Measurements from ENCODE around the gene ZCCHC24. TPM values are rescaled to one million over a fixed set of nuclear protein-coding genes. Genes with fewer than 3 reads are reported as not detected.

The ZCCHC24 gene
- polyA plus RNA-seq, 3 donors: 3.9 to 5.0 (median 4.0) TPM

DNA sequence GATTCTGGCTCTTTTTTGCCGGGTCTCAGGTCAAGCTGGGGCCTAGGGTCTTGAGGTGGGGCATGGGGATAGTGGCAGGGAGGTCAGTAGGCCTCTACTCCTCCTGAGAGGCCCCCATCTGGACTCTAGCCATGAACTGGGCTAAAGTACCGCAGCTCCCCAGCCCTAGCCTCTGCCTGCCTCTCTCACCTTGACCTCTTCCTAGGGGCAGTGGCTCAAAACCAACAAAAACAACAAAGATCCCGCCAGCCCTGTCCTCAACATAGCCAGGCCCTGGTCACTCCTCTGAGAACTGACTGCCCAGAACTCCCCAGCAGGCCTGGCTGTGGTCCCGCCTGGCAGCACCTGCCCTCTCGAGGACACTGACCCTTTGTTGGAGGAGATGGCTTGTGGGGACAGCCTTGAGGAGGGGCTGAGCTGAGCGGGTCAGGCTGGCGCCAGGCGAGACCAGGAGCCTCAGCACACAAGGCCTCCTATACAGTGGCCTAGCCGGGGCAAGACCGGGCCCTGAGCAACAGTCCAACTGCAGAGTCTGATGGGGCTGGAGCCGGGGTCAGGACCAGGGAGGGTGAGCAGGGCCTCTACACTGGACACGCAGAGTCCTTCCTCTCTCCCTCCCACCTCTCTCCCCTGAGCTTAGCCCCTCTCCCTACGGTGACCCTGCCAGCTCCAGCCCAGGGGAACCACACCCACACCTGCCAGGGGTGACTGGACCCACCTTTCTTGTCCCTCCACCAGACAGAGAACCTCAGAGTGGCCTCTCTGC is 109.8 kb downstream of the ZCCHC24 start:
- no peaks in the 10 kb centered on the region for H3K36me3 ChIP-seq (replicated peaks in 1 of 2; ENCODE audit: control insufficient read depth in 1 of 2, insufficient read depth in 2 of 2, low read length in 2 of 2)
- Mint-ChIP-seq H3K4me3 (no peak overlapping the region), H3K4me1 (peaks cover 24% of the 10 kb centered on the region), H3K9me3 (peaks cover 0 to 7% (median 3%) of the 10 kb centered on the region in 7 donors), H3K27me3 (ENCODE audit: low read depth in 3 of 3) (peaks cover 3 to 7% (median 5%) of the 10 kb centered on the region in 3 donors), H3K27ac (peak overlapping the region in 4 of 7 donors; percentile 43 to 91 (median 82)), H3K36me3 (peaks cover 0 to 3% of the 10 kb centered on the region in 2 donors)
- H3K4me3 ChIP-seq (replicated peaks in 1 of 3; ENCODE audit: low read depth in 2 of 3, low read length in 3 of 3): no peak overlapping the region
- H3K27me3 ChIP-seq (ENCODE audit: control insufficient read depth in 2 of 2, insufficient read depth in 2 of 2, low read length in 2 of 2): no peaks in the 10 kb centered on the region
- TF ChIP-seq, protein P1, sequence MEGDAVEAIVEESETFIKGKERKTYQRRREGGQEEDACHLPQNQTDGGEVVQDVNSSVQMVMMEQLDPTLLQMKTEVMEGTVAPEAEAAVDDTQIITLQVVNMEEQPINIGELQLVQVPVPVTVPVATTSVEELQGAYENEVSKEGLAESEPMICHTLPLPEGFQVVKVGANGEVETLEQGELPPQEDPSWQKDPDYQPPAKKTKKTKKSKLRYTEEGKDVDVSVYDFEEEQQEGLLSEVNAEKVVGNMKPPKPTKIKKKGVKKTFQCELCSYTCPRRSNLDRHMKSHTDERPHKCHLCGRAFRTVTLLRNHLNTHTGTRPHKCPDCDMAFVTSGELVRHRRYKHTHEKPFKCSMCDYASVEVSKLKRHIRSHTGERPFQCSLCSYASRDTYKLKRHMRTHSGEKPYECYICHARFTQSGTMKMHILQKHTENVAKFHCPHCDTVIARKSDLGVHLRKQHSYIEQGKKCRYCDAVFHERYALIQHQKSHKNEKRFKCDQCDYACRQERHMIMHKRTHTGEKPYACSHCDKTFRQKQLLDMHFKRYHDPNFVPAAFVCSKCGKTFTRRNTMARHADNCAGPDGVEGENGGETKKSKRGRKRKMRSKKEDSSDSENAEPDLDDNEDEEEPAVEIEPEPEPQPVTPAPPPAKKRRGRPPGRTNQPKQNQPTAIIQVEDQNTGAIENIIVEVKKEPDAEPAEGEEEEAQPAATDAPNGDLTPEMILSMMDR (IDR thresholded peaks at IDR 0.05): no peak
- no peak overlapping the region for H3K4me2 ChIP-seq (replicated peaks; ENCODE audit: extremely low read depth, low read length, poor library complexity, severe bottlenecking)
- H3K9me3 ChIP-seq (replicated peaks in 1 of 2; ENCODE audit: control insufficient read depth in 1 of 2, insufficient read depth in 1 of 2, low read length in 2 of 2): no peaks in the 10 kb centered on the region
- H2AFZ ChIP-seq (ENCODE audit: insufficient read depth, low read depth, low read length, poor library complexity, severe bottlenecking): no peak overlapping the region
- no peaks in the 10 kb centered on the region for H4K20me1 ChIP-seq (ENCODE audit: insufficient read depth, low read length)
- intact Hi-C loops (cut with micrococcal nuclease): no loop called here
- no peak overlapping the region for H3K27ac ChIP-seq (ENCODE audit: low read depth in 1 of 2, low read length in 2 of 2)
- peak overlapping the region; percentile 25 for H3K9ac ChIP-seq (ENCODE audit: insufficient read depth, low read length, poor library complexity, severe bottlenecking)
- H3K4me1 ChIP-seq (ENCODE audit: control insufficient read depth in 1 of 2, insufficient read depth in 2 of 2, low read length in 2 of 2): peaks cover 15% of the 10 kb centered on the region in 2 donors
- no peak for DNase-seq
- WGBS (ENCODE audit: insufficient coverage): 89% methylated on average over 11 of the region's 13 CpGs
- no peaks in the 10 kb centered on the region for H3K79me2 ChIP-seq (ENCODE audit: insufficient read depth, low read length)

DNA sequence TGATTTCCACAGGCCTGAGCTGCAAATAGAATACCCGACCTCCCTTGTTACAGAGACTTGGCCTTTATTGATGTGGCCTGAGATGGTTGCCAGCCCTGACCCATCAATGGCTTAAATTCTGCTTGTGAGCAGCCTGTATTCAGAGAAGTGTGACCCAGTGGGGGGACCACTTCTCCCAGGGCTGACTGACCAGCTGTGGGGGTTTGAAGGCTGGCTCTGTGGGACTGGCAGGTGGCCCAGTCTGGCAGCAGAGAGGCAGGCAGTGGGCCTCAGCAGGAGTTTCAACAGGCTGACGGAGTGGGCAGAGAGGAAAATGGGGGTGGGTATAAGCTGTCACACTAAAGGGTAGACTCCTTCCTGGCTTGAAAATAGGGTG is 110.3 kb downstream of the ZCCHC24 start:
- intact Hi-C loops (cut with micrococcal nuclease): no loop called here
- peak in 1 of 3 donors; percentile 7 for DNase-seq
- H3K4me1 ChIP-seq (ENCODE audit: control insufficient read depth in 1 of 2, insufficient read depth in 2 of 2, low read length in 2 of 2): peaks cover 15% of the 10 kb centered on the region in 2 donors
- H3K4me2 ChIP-seq (replicated peaks; ENCODE audit: extremely low read depth, low read length, poor library complexity, severe bottlenecking): no peak overlapping the region
- Mint-ChIP-seq H3K4me1 (peaks cover 24% of the 10 kb centered on the region), H3K36me3 (peaks cover 0 to 3% of the 10 kb centered on the region in 2 donors), H3K27ac (peak overlapping the region in 4 of 7 donors; percentile 43 to 91 (median 82)), H3K27me3 (ENCODE audit: low read depth in 3 of 3) (peaks cover 3 to 7% (median 5%) of the 10 kb centered on the region in 3 donors), H3K4me3 (no peak overlapping the region), H3K9me3 (peaks cover 0 to 7% (median 3%) of the 10 kb centered on the region in 7 donors)
- H3K27ac ChIP-seq (ENCODE audit: low read depth in 1 of 2, low read length in 2 of 2): no peak overlapping the region
- H3K9me3 ChIP-seq (replicated peaks in 1 of 2; ENCODE audit: control insufficient read depth in 1 of 2, insufficient read depth in 1 of 2, low read length in 2 of 2): no peaks in the 10 kb centered on the region
- no peaks in the 10 kb centered on the region for H4K20me1 ChIP-seq (ENCODE audit: insufficient read depth, low read length)
- TF ChIP-seq, protein P1 (IDR thresholded peaks at IDR 0.05): no peak
- no peaks in the 10 kb centered on the region for H3K36me3 ChIP-seq (replicated peaks in 1 of 2; ENCODE audit: control insufficient read depth in 1 of 2, insufficient read depth in 2 of 2, low read length in 2 of 2)
- H3K4me3 ChIP-seq (replicated peaks in 1 of 3; ENCODE audit: low read depth in 2 of 3, low read length in 3 of 3): no peak overlapping the region
- 75% methylated on average over 2 of the region's 2 CpGs for WGBS (ENCODE audit: insufficient coverage)
- no peaks in the 10 kb centered on the region for H3K79me2 ChIP-seq (ENCODE audit: insufficient read depth, low read length)
- no peak overlapping the region for H2AFZ ChIP-seq (ENCODE audit: insufficient read depth, low read depth, low read length, poor library complexity, severe bottlenecking)
- H3K27me3 ChIP-seq (ENCODE audit: control insufficient read depth in 2 of 2, insufficient read depth in 2 of 2, low read length in 2 of 2): no peaks in the 10 kb centered on the region
- peak overlapping the region; percentile 25 for H3K9ac ChIP-seq (ENCODE audit: insufficient read depth, low read length, poor library complexity, severe bottlenecking)

Measured in CD14-positive monocyte (primary cell).